K562 (cell line): ENCODE results near the gene ALG14. TPM values are rescaled to one million over a fixed set of nuclear protein-coding genes. Genes with fewer than 3 reads are reported as not detected.

Experiments used
- ATAC-seq: fragments of 200-7000 bp; cut with Tn5 transposase; 3 replicates; pipeline ENCODE4 v1.9.1; 2020; ENCODE audit warnings: moderate library complexity
- BruUV-seq: library from RNA; stranded (reverse); fragments of 400-500 nt; replicated peaks from 2 replicates; lab custom pipeline; 2021; lab: Mats Ljungman, UMichigan
- CTCF ChIA-PET: fragments of 300-600 bp; formaldehyde crosslinking; extraction: SDS; loops from one replicate; lab custom pipeline; 2021; ENCODE audit warnings: low intra/inter-chr PET ratio; lab: Yijun Ruan, JAX
- POLR2A ChIA-PET: fragments of 300-600, 350-650 bp; sonication (Branson Sonifier 250); formaldehyde crosslinking; extraction: SDS; loops from one replicate; lab custom pipeline; 2021; ENCODE audit warnings: antibody characterized with exemption, inconsistent platforms; lab: Yijun Ruan, JAX
- DNase-seq, 4 experiments: peaks; one replicate each; pipeline versions ENCODE4 v3.0.0 to v3.0.0-alpha.2; 2011 to 2018; ENCODE audit warnings: low spot score in 3 of 4, mixed read lengths in 3 of 4; ENCODE audit errors: extremely low read depth in 1 of 4
- FAIRE-seq: peaks from 2 replicates; lab custom pipeline; 2011; peaks lifted over from hg19 to GRCh38; lab: Jason Lieb, UNC
- H2AFZ ChIP-seq: 2 replicates; pipeline ENCODE4 v1.6.0; 2011; ENCODE audit warnings: low read depth, low read length, control low read depth, inconsistent platforms
- H3K27ac ChIP-seq: fragments of 200-600 bp; 3 replicates; pipeline ENCODE4 v1.8.0; 2011; ENCODE audit warnings: low read depth, mild to moderate bottlenecking, control low read depth, inconsistent platforms, low read length, moderate library complexity, mixed read lengths; ENCODE audit errors: extremely low read depth
- H3K27me3 ChIP-seq, 2 experiments: fragments of 300-600 bp in 1 of 2; 2 replicates in 1 of 2; 3 replicates in 1 of 2; pipeline versions ENCODE4 v1.6.0 to v1.8.0; 2011; ENCODE audit warnings: inconsistent platforms in 2 of 2, low read length in 2 of 2, mild to moderate bottlenecking in 1 of 2, mixed read lengths in 1 of 2, moderate library complexity in 1 of 2; ENCODE audit not compliant: control insufficient read depth in 2 of 2, insufficient read depth in 2 of 2
- H3K36me3 ChIP-seq: fragments of 300-600 bp; 3 replicates; pipeline ENCODE4 v1.8.0; 2011; ENCODE audit warnings: mild to moderate bottlenecking, low read length, inconsistent platforms; ENCODE audit not compliant: control insufficient read depth, insufficient read depth
- H3K4me1 ChIP-seq, 2 experiments: fragments of 200-600 bp in 1 of 2; replicated peaks in 1 of 2; 2 replicates in 1 of 2; 3 replicates in 1 of 2; pipeline versions ENCODE4 v1.5.1 to v1.8.0; 2011; ENCODE audit warnings: inconsistent platforms in 2 of 2, low read length in 2 of 2, mild to moderate bottlenecking in 1 of 2, mixed read lengths in 1 of 2, moderate library complexity in 1 of 2; ENCODE audit not compliant: control insufficient read depth in 2 of 2, insufficient read depth in 2 of 2
- H3K4me2 ChIP-seq: 2 replicates; pipeline ENCODE4 v1.6.1; 2011; ENCODE audit warnings: low read length, control low read depth, inconsistent platforms, mixed read lengths; ENCODE audit not compliant: insufficient read depth
- H3K4me3 ChIP-seq: fragments of 200-600 bp; sonication (generic), shearing (Covaris generic); 2 replicates; pipeline ENCODE4 v1.5.1; 2016; ENCODE audit warnings: control low read depth, inconsistent platforms
- H3K79me2 ChIP-seq: fragments of 200-600 bp; 3 replicates; pipeline ENCODE4 v1.8.0; 2011; ENCODE audit warnings: low read length, inconsistent platforms; ENCODE audit not compliant: control insufficient read depth, insufficient read depth
- H3K9ac ChIP-seq, 2 experiments: 2 replicates each; pipeline versions ENCODE4 v1.6.0 to v1.6.1; 2011; ENCODE audit warnings: low read depth in 2 of 2, low read length in 2 of 2, control low read depth in 1 of 2, inconsistent platforms in 1 of 2, mild to moderate bottlenecking in 1 of 2, mixed read lengths in 1 of 2; ENCODE audit not compliant: insufficient read depth in 1 of 2
- H3K9me1 ChIP-seq: one replicate; pipeline ENCODE4 v1.6.0; 2011; ENCODE audit warnings: inconsistent platforms, mild to moderate bottlenecking, low read length, moderate library complexity; ENCODE audit not compliant: control insufficient read depth, insufficient read depth
- H3K9me3 ChIP-seq: replicated peaks from 2 replicates; pipeline ENCODE4 v1.5.1; 2011; ENCODE audit warnings: low read depth, low read length, inconsistent platforms; ENCODE audit not compliant: control insufficient read depth, insufficient read depth
- H4K20me1 ChIP-seq: replicated peaks from 2 replicates; pipeline ENCODE4 v1.6.1; 2011; ENCODE audit warnings: low read length, inconsistent platforms, mixed read lengths; ENCODE audit not compliant: control insufficient read depth, insufficient read depth
- CC2D1A ChIP-seq: fragments of 450-650 bp; IDR thresholded peaks from 2 replicates; pipeline ENCODE4 v1.6.1; 2017; ENCODE audit warnings: mild to moderate bottlenecking
- HMGXB4 ChIP-seq: sonication (generic); formaldehyde crosslinking; IDR thresholded peaks from 2 replicates; pipeline ENCODE4 v1.8.1; 2023; ENCODE audit warnings: mild to moderate bottlenecking, missing genetic modification reagents
- MEIS2 ChIP-seq: fragments of 450-650 bp; IDR thresholded peaks from 2 replicates; pipeline ENCODE4 v1.6.1; 2014; ENCODE audit warnings: mild to moderate bottlenecking; ENCODE audit not compliant: partially characterized antibody
- NELFE ChIP-seq: IDR thresholded peaks from 2 replicates; pipeline ENCODE4 v1.6.1; 2011; ENCODE audit warnings: mild to moderate bottlenecking; ENCODE audit not compliant: insufficient read depth, insufficient read length
- PRPF4 ChIP-seq: fragments of 200-400 bp; formaldehyde crosslinking; IDR thresholded peaks from one replicate; pipeline ENCODE4 v1.6.1; 2017; ENCODE audit warnings: low read length, low read depth, mild to moderate bottlenecking; ENCODE audit not compliant: insufficient read depth, poor library complexity, severe bottlenecking
- PTRF ChIP-seq: fragments of 450-650 bp; IDR thresholded peaks from 2 replicates; pipeline ENCODE4 v1.6.1; 2016; ENCODE audit warnings: mild to moderate bottlenecking, missing genetic modification characterization, missing compliant biosample characterization
- SNAPC5 ChIP-seq: fragments of 250-450 bp; sonication (Bioruptor Pico); IDR thresholded peaks from 2 replicates; pipeline ENCODE4 v1.8.0; 2021; ENCODE audit warnings: moderate library complexity, mild to moderate bottlenecking, inconsistent platforms
- TEAD1 ChIP-seq, 2 experiments: fragments of 450-650 bp in 1 of 2; sonication (generic) in 1 of 2; formaldehyde crosslinking; IDR thresholded peaks; 2 replicates each; pipeline versions ENCODE4 v1.4.0 to v1.8.0; 2020 to 2022; ENCODE audit warnings: mild to moderate bottlenecking in 2 of 2, missing genetic modification reagents in 1 of 2
- ZFP91 ChIP-seq: sonication (generic); formaldehyde crosslinking; IDR thresholded peaks from 2 replicates; pipeline ENCODE4 v1.8.0; 2022; ENCODE audit warnings: mild to moderate bottlenecking, missing genetic modification reagents
- ZNF253 ChIP-seq: fragments of 250-450 bp; sonication (Bioruptor Pico); conservative IDR thresholded peaks from 2 replicates; pipeline ENCODE4 v1.6.1; 2021; ENCODE audit warnings: mild to moderate bottlenecking
- ZNF354B ChIP-seq: fragments of 250-450 bp; sonication (Bioruptor Pico); IDR thresholded peaks from 2 replicates; pipeline ENCODE4 v1.4.0; 2020
- ZNF518B ChIP-seq: fragments of 250-450 bp; sonication (Bioruptor Pico); IDR thresholded peaks from 2 replicates; pipeline ENCODE4 v1.5.0; 2021; ENCODE audit warnings: mild to moderate bottlenecking, moderate library complexity
- WGBS: fragments of 100-300 bp; shearing (Covaris generic); methylation state at CpG from one replicate; pipeline ENCODE4 v1.1.6; 2016; ENCODE audit warnings: low coverage, mixed read lengths; ENCODE audit not compliant: insufficient coverage; ENCODE audit errors: missing lambda C conversion rate; 5-methylcytosine and 5-hydroxymethylcytosine counted together
- in situ Hi-C: fragments of 300-500 bp; cut with MboI; formaldehyde crosslinking; loops from 4 replicates; pipeline ENCODE4 v1.15.0; 2018; ENCODE audit warnings: inconsistent platforms, mixed read lengths
- intact Hi-C: fragments of 100-400 bp; cut with micrococcal nuclease; formaldehyde crosslinking; loops from 2 replicates; pipeline ENCODE4 v1.14.2; 2022
- polyA plus RNA-seq, 8 experiments: library from polyadenylated mRNA; depleted of rRNA in 4 of 8; stranded (reverse) in 5 of 8; unstranded in 3 of 8; fragments of >200 nt; fragmentation: Nextera tagmentation in 2 of 8; fragmentation: Illumina TruSeq in 1 of 8; extraction: Ambion mirVana in 2 of 8; extraction: Trizol in 1 of 8; gene quantifications; 2 replicates each; pipeline versions ENCODE4 v1.2.1 to v1.2.3, GENCODE V29; 2011 to 2014; ENCODE audit warnings: inconsistent platforms in 1 of 8, missing spikeins in 1 of 8
- total RNA-seq, 7 experiments: library from RNA; depleted of rRNA in 6 of 7; stranded (reverse); fragments of >200 nt in 6 of 7; fragmentation: Illumina TruSeq in 2 of 7; extraction: Trizol in 2 of 7; gene quantifications; 2 replicates each; pipeline versions ENCODE4 v1.2.1 to v1.2.3, GENCODE V29; 2011 to 2021; ENCODE audit warnings: low replicate concordance in 1 of 7

The ALG14 gene
- total and polyA plus RNA-seq, 9 of the 15 experiments (the other 6 are each of a cell fraction or from before 2014, with no cell fraction given) = 2.8 to 16.2 (median 4.9) TPM

- TF ChIP-seq ZFP91 (CRISPR knock-in tag) (no peak), MEIS2 (no peak), CC2D1A (no peak)
Observed at GRCh38 chr1:94988356-94988755, 84.4 kb downstream of the ALG14 start (continued).

GRCh38 chr1:94986783-94987182 lies 86.0 kb downstream of the ALG14 start:
- CTCF ChIA-PET = no interaction called here
- TF ChIP-seq PRPF4 (no peak), ZNF253 (CRISPR knock-in tag) (no peak), SNAPC5 (CRISPR knock-in tag) (no peak), NELFE (no peak), ZNF518B (CRISPR knock-in tag) (no peak), TEAD1 (CRISPR knock-in tag; IDR thresholded peaks at IDR 0.05) (no peak), PTRF (no peak), HMGXB4 (CRISPR knock-in tag) (no peak), ZNF354B (no peak)

More at GRCh38 chr1:94986783-94987182, 86.0 kb downstream of the ALG14 start:
- no peak overlapping the region for H3K4me3 ChIP-seq
- no peaks in the 10 kb centered on the region for H4K20me1 ChIP-seq
- BruUV-seq = no TSS peak
- intact Hi-C loops = no loop called here
- H3K9ac ChIP-seq = no peak overlapping the region
- H3K4me1 ChIP-seq = no peaks in the 10 kb centered on the region
- no peak overlapping the region for H3K27ac ChIP-seq
- in situ Hi-C loops = no loop called here
- POLR2A ChIA-PET = no interaction called here
- ATAC-seq = no peak
- no peaks in the 10 kb centered on the region for H3K9me1 ChIP-seq
- no peak for DNase-seq
- no peaks in the 10 kb centered on the region for H3K79me2 ChIP-seq
- peaks cover 0 to 10% of the 10 kb centered on the region in 2 experiments; a peak in 1 of 5 replicates for H3K27me3 ChIP-seq
- H3K36me3 ChIP-seq = no peaks in the 10 kb centered on the region
- WGBS = 30% methylated on average over 3 of the region's 6 CpGs
- no peaks in the 10 kb centered on the region for H3K9me3 ChIP-seq
- no peak overlapping the region for H2AFZ ChIP-seq
- no peak overlapping the region for H3K4me2 ChIP-seq
- FAIRE-seq = no peak
